Nucleus accumbens (tissue), 56 donors: ENCODE measurements around the gene LDHB.
A peak's percentile ranks its signal among the peaks of the same experiment; 100 is the strongest.
"Not testable (repeated sequence)": the region's sequence is repeated elsewhere in the genome, so short reads cannot be mapped to it uniquely, and the experiment has no call there.

Experiments used
- DNase-seq, 56 donors: peaks; one replicate each; lab custom pipeline; 2025; lab: John Stamatoyannopoulos, UW

The LDHB gene

GRCh38 chr12:21662122-21662792 lies 4.6 kb upstream of the LDHB start:
- DNase-seq: no peak

- DNase-seq: not testable (repeated sequence)
Observed at GRCh38 chr12:21661396-21662093, 3.9 kb upstream of the LDHB start.

- DNase-seq: no peak
Observed at GRCh38 chr12:21659383-21659782, 1.7 kb upstream of the LDHB start.

- peak in 43 of 56 donors; percentile 11 to 80 (median 51) for DNase-seq
Observed at GRCh38 chr12:21656905-21657325, 727 bp downstream of the LDHB start.

DNA sequence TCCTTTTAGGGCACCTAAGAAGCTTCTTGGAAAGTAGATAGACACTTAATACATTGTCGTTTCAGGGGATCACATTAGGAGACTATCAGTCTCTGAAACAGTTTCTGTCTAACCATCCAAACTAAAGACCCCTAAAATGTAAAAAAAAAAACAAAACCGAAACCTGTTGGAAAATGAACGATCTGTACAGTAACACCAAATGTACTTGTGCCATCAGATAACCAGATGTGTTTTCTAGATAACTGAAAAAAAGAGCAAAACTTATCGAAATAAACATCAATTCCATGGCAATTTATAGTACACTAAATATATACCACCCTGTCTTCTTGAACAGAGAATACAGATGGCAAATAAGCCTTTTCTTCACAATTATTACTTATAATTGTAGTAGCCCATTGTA lies 2.1 kb downstream of the LDHB start:
- no peak for DNase-seq

GRCh38 chr12:21651821-21652220 lies 5.8 kb downstream of the LDHB start:
- no peak for DNase-seq

DNA sequence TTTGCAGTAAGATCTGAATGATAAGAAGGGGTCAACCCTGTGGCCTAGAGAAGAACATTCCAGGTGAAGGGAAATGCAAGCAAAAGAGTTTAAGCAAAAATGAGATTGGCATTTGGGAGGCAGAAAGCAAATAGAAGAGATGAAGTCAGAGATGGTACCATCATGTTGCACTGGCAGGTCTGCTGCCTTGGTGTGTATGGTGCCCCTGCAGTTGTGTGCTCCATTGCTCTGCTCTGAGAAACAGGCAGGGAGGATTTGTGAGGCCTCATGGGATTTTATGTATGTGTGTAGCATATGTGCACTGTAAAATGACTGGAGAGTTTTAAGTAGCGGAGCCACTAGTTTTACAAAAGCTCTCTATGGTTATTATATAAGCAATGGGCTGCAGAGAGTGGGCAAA lies 6.6 kb downstream of the LDHB start:
- no peak for DNase-seq

DNA sequence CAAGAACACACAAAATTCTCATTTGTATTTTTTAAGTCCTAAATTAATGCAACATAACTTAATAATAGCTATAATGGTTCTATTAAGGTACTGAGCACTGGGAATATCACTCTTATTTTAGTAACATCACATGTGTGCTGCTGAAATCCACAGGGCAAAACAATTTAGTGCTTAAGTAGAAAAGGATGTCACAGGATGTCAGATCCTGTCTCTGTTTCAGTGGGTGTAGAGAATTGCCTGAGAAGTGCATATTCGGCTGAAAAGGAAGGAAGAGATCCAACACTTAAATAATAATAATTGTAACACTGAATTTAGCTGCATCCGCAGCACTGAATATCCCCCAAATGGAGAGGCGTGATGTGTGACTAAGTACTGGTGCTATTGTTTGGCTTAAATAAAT lies 8.6 kb downstream of the LDHB start:
- DNase-seq: peak in 2 of 56 donors; percentile 6 to 48

GRCh38 chr12:21648378-21648777 lies 9.3 kb downstream of the LDHB start:
- no peak for DNase-seq

DNA sequence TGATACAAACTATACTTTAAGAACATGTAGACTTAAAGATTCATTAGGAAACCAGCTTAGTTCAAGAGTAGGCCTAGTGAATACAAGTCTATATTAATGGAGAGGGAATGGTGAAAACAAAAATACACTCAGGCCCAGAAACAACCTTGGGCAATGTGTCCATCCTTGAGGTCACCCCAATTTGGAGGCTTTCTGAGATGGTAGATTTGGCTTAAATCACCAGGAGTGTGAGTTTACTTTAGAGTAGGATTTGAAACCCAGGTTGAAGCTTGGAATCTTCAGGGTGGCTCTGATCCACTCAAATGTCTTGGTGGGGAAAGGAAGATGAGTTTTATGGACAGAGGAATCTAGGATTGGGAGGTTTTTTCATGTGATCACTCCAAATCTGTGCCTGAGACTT lies 10.5 kb downstream of the LDHB start:
- DNase-seq: no peak

- DNase-seq: not testable (repeated sequence)
Observed at GRCh38 chr12:21645041-21645500, 12.6 kb downstream of the LDHB start.

- DNase-seq: no peak
Observed at GRCh38 chr12:21644516-21644915, 13.1 kb downstream of the LDHB start.

GRCh38 chr12:21643758-21644157 lies 13.9 kb downstream of the LDHB start:
- DNase-seq: no peak

GRCh38 chr12:21642707-21643389 lies 14.8 kb downstream of the LDHB start:
- DNase-seq: no peak

DNA sequence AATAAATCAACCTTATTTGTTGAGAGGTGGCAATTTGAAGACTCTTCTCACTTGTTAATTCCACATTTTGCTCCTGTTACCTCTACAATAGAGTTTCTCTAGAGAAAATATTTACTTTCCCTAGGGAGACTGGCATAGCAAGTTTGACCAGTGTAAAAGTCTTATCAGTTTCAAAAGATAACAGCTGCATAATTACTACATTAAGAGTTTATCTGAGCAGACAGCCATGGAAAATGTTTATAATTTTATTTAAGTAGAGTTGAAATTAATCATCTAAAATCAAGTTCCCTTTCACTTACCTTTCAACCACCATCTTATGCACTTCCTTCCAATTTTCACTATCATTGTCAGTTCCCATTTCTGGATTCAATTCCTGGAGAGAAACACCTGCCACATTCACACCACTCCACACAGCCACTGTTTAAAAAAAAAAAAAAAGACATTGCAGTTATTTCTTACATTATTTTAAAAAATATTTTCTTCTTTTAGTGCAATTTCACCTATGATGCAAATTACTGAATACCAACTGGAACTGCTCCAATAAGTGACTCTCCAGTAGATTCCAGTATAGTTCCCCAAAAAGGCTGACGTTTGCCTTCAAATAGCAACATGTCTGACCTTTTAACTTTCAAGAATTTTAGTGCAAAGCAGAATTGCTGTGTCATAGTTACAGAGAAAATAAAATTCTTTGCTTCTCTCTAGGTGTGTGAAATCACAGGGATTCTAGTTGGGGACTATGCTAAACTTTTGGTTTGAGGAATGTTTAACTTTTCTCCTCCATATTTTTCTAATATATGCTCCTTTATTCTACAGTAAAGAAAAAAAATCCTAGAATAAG lies 19.4 kb downstream of the LDHB start:
- DNase-seq: no peak

GRCh38 chr12:21634245-21634644 lies 23.4 kb downstream of the LDHB start:
- DNase-seq: no peak

- DNase-seq: no peak
Observed at GRCh38 chr12:21631367-21631766, 26.3 kb downstream of the LDHB start.

- no peak for DNase-seq
Observed at GRCh38 chr12:21627924-21628323, 29.7 kb downstream of the LDHB start.

DNA sequence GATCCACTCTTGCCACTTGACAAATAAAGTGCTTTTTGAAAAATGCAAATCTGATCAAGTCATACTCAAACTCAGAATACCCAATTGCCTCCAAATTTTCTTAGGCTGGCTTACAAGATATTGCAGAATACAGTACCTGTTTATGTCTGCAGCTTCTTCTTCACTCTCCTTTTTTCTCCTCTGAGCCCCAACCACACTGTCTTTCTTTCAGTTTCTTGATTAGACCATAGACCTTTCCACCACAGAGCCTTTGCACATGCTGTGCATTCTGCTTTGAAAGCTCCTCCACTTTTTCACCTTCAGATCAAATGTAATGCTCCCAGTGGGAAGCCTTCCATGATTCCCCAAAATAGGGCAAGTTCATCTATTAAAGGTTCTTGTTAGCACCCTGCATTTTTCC lies 39.1 kb downstream of the LDHB start:
- no peak for DNase-seq

- DNase-seq: no peak
Observed at GRCh38 chr12:21617030-21617429, 40.6 kb downstream of the LDHB start.

- no peak for DNase-seq
Observed at GRCh38 chr12:21615431-21615830, 42.2 kb downstream of the LDHB start.
